HFF-Myc (cell line): Measurements from ENCODE around the gene SF1.

Source experiments
- DNase-seq: peaks from one replicate; pipeline ENCODE4 v3.0.0-alpha.2; 2011; ENCODE audit warnings: low read depth; ENCODE audit errors: extremely low read depth
- H3K4me3 ChIP-seq: replicated peaks from 2 replicates; pipeline ENCODE4 v1.5.1; 2011; ENCODE audit warnings: low read depth, mild to moderate bottlenecking, control low read depth, low read length
- CTCF ChIP-seq: IDR thresholded peaks from 2 replicates; pipeline ENCODE4 v1.5.1; 2012; ENCODE audit warnings: mild to moderate bottlenecking, low read depth, low read length, control low read depth; ENCODE audit errors: missing control alignments

The SF1 gene

GRCh38 chr11:64735725-64736259 lies 42.5 kb downstream of the SF1 start:
- TF ChIP-seq CTCF = no peak
- no peak for DNase-seq
- no peak overlapping the region for H3K4me3 ChIP-seq

- DNase-seq = no peak
- TF ChIP-seq CTCF = no peak
- no peak overlapping the region for H3K4me3 ChIP-seq
These were observed 43.3 kb downstream of the SF1 start for GRCh38 chr11:64734811-64735724.

GRCh38 chr11:64731601-64732000 lies 46.7 kb downstream of the SF1 start:
- H3K4me3 ChIP-seq = no peak overlapping the region
- no peak for DNase-seq
- no peak for TF ChIP-seq CTCF

- H3K4me3 ChIP-seq = no peak overlapping the region
- DNase-seq = no peak
These were observed 48.4 kb downstream of the SF1 start for GRCh38 chr11:64729851-64730382.

GRCh38 chr11:64728757-64729365 lies 49.5 kb downstream of the SF1 start:
- no peak for TF ChIP-seq CTCF
- no peak overlapping the region for H3K4me3 ChIP-seq
- DNase-seq = no peak

More at GRCh38 chr11:64729851-64730382, 48.4 kb downstream of the SF1 start:
- TF ChIP-seq CTCF = no peak

GRCh38 chr11:64726867-64727530 lies 51.3 kb downstream of the SF1 start:
- no peak overlapping the region for H3K4me3 ChIP-seq
- TF ChIP-seq CTCF = no peak
- DNase-seq = no peak
